ENCODE data around the gene ACAA1. TPM values are rescaled to one million over a fixed set of nuclear protein-coding genes. Genes with fewer than 3 reads are reported as not detected.

ACAA1 gene
- total and polyA plus RNA-seq, 9 of the 15 experiments (the other 6 are each of a cell fraction or from before 2014, with no cell fraction given) = 4.0 to 88.9 (median 57.2) TPM

- TF ChIP-seq FOXO4 (CRISPR knock-in tag; IDR thresholded peaks at IDR 0.05) (no peak), E2F4 (CRISPR knock-in tag; IDR thresholded peaks at IDR 0.05; ENCODE audit: low read depth) (peak; percentile 72), ZBTB17 (CRISPR knock-in tag; IDR thresholded peaks at IDR 0.05) (peak; percentile 44; the same call in 1 of the 2 replicates), GABPB2 (CRISPR knock-in tag; conservative IDR thresholded peaks at IDR 0.05) (0 out of 2 replicates have a peak, but pooled peaks have one; percentile 50), MNT (conservative IDR thresholded peaks at IDR 0.05) (peak in 1 of 2 experiments; percentile 3; a peak in 1 of 4 replicates), NR2C2 (CRISPR knock-in tag; IDR thresholded peaks at IDR 0.05) (peak; percentile 78), NR2C2 (tag; IDR thresholded peaks at IDR 0.05) (peak; percentile 52; the same call in 1 of the 2 replicates), TRIM25 (IDR thresholded peaks at IDR 0.05; ENCODE audit: borderline replicate concordance) (peak; percentile 34), NEUROD1 (IDR thresholded peaks at IDR 0.05; ENCODE audit: borderline replicate concordance, low read depth, low read length, partially characterized antibody) (no peak), TEAD1 (CRISPR knock-in tag; IDR thresholded peaks at IDR 0.05) (no peak; a peak in 1 of 4 replicates), CREB1 (IDR thresholded peaks at IDR 0.05) (0 out of 2 replicates have a peak, but pooled peaks have one; percentile 16), CREB1 (CRISPR knock-in tag; IDR thresholded peaks at IDR 0.05) (no peak), USF2 (CRISPR knock-in tag; IDR thresholded peaks at IDR 0.05) (peak; percentile 45), ZBTB43 (CRISPR knock-in tag; IDR thresholded peaks at IDR 0.05) (no peak), XRCC3 (IDR thresholded peaks at IDR 0.05) (no peak), ZFP30 (CRISPR knock-in tag; IDR thresholded peaks at IDR 0.05; ENCODE audit: borderline replicate concordance) (no peak), MAFK (IDR thresholded peaks at IDR 0.05; ENCODE audit: low read length) (no peak), KLF6 (CRISPR knock-in tag; IDR thresholded peaks at IDR 0.05; ENCODE audit: borderline replicate concordance) (no peak), BRD4 (IDR thresholded peaks at IDR 0.05) (0 out of 2 replicates have a peak, but pooled peaks have one; percentile 18)
Observed at GRCh38 chr3:38137615-38138348, 855 bp upstream of the ACAA1 start (continued).

Measured in K562 (cell line).